Fibroblast of the aortic adventitia (primary cell): ENCODE results near the gene SH3GL2. TPM values are rescaled to one million over a fixed set of nuclear protein-coding genes. Genes with fewer than 3 reads are reported as not detected.

Experiments used
- DNase-seq: peaks from one replicate; pipeline ENCODE4 v3.0.0-alpha.2; 2010; ENCODE audit warnings: low read depth
- H3K4me3 ChIP-seq: 2 replicates; pipeline ENCODE4 v1.5.1; 2011; ENCODE audit warnings: low read depth, mild to moderate bottlenecking, control low read depth, low read length, moderate library complexity
- total RNA-seq: library from RNA; depleted of rRNA; stranded (reverse); fragments of >200 nt; gene quantifications from 2 replicates; pipeline ENCODE4 v1.2.3, GENCODE V29; 2012; ENCODE audit warnings: low replicate concordance
- TF ChIP-seq, protein P1 (sequence below): IDR thresholded peaks from 2 replicates; pipeline ENCODE4 v1.5.1; 2011; ENCODE audit warnings: mild to moderate bottlenecking, low read length, control low read depth, inconsistent platforms; ENCODE audit not compliant: insufficient read depth

SH3GL2 gene
- total RNA-seq, 1 donor, result 0.18 TPM

DNA sequence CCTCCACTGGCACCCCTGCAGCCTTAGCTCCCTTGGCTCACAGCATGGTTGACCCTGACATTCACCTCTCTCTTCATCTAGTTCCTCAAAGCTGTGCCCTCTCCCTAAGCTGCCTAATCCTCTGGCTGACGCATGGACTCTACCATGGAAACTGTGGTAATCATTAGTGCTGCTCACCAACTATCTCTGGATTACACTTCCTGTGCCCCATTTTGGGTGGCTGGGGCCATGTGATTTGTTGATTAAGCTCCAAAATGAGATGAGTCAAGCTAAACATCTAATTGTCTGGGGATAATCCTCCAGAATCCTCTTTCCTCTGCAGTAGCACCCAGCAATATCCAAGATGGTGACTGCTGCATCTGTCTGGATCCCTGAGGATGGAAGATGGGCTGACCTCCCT, 264.4 kb downstream of the SH3GL2 start:
- no peak for DNase-seq
- H3K4me3 ChIP-seq, result no peak overlapping the region
- TF ChIP-seq, protein P1, sequence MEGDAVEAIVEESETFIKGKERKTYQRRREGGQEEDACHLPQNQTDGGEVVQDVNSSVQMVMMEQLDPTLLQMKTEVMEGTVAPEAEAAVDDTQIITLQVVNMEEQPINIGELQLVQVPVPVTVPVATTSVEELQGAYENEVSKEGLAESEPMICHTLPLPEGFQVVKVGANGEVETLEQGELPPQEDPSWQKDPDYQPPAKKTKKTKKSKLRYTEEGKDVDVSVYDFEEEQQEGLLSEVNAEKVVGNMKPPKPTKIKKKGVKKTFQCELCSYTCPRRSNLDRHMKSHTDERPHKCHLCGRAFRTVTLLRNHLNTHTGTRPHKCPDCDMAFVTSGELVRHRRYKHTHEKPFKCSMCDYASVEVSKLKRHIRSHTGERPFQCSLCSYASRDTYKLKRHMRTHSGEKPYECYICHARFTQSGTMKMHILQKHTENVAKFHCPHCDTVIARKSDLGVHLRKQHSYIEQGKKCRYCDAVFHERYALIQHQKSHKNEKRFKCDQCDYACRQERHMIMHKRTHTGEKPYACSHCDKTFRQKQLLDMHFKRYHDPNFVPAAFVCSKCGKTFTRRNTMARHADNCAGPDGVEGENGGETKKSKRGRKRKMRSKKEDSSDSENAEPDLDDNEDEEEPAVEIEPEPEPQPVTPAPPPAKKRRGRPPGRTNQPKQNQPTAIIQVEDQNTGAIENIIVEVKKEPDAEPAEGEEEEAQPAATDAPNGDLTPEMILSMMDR, result no peak
